A549 (cell line): ENCODE measurements around the gene SYCE3. TPM values are rescaled to one million over a fixed set of nuclear protein-coding genes. Genes with fewer than 3 reads are reported as not detected.

Experiments
- ATAC-seq, 2 experiments: fragments of 200-7000 bp in 1 of 2; fragments of >200 bp in 1 of 2; cut with Nextera tagmentation in 1 of 2; cut with Tn5 transposase in 1 of 2; 3 replicates each; pipeline versions ENCODE4 v1.8.0 to v1.9.1; 2018 to 2020; ENCODE audit warnings: mild to moderate bottlenecking in 1 of 2, moderate library complexity in 1 of 2
- CTCF ChIA-PET: fragments of 300-600 bp; sonication (Branson Sonifier 250); formaldehyde crosslinking; extraction: SDS; loops from one replicate; lab custom pipeline; 2021; ENCODE audit warnings: antibody characterized with exemption, inconsistent platforms; lab: Yijun Ruan, JAX
- POLR2A ChIA-PET: fragments of 350-600 bp; formaldehyde crosslinking; extraction: SDS; loops from one replicate; lab custom pipeline; 2021; ENCODE audit warnings: antibody characterized with exemption, inconsistent platforms; lab: Yijun Ruan, JAX
- DNase-seq, 2 experiments: peaks; one replicate each; pipeline versions ENCODE4 v3.0.0 to v3.0.0-alpha.2; 2011 to 2016; ENCODE audit warnings: low read depth in 1 of 2, low spot score in 1 of 2
- FAIRE-seq: peaks from 2 replicates; lab custom pipeline; 2011; peaks lifted over from hg19 to GRCh38; lab: Jason Lieb, UNC
- H3K27ac ChIP-seq, 2 experiments: fragments of >200 bp; sonication (Bioruptor Twin); formaldehyde crosslinking; 3 replicates each; pipeline ENCODE4 v1.5.1; 2016 to 2017
- H3K4me1 ChIP-seq: fragments of >200 bp; sonication (Bioruptor Twin); formaldehyde crosslinking; 3 replicates; pipeline ENCODE4 v1.6.1; 2016
- H3K4me2 ChIP-seq: fragments of >200 bp; sonication (Bioruptor Twin); formaldehyde crosslinking; 3 replicates; pipeline ENCODE4 v1.6.1; 2016
- H3K4me3 ChIP-seq: fragments of >200 bp; sonication (Bioruptor Twin); formaldehyde crosslinking; 3 replicates; pipeline ENCODE4 v1.5.1; 2016
- H3K9me3 ChIP-seq: fragments of >200 bp; sonication (Bioruptor Twin); formaldehyde crosslinking; 3 replicates; pipeline ENCODE4 v1.6.1; 2016
- BHLHE40 ChIP-seq: IDR thresholded peaks from 2 replicates; pipeline ENCODE4 v1.6.1; 2012; ENCODE audit warnings: low read depth, low read length, inconsistent platforms
- CTCF ChIP-seq: fragments of >200 bp; sonication (Bioruptor Twin); formaldehyde crosslinking; IDR thresholded peaks from 3 replicates; pipeline ENCODE4 v1.5.1; 2016
- EHF ChIP-seq: fragments of 250-450 bp; sonication (Bioruptor Pico); IDR thresholded peaks from 2 replicates; pipeline ENCODE4 v1.5.0; 2020; ENCODE audit warnings: mild to moderate bottlenecking
- FOSB ChIP-seq: fragments of 250-450 bp; sonication (Bioruptor Pico); IDR thresholded peaks from 2 replicates; pipeline ENCODE4 v1.5.0; 2020; ENCODE audit warnings: mild to moderate bottlenecking, moderate library complexity
- GATA3 ChIP-seq: IDR thresholded peaks from 2 replicates; pipeline ENCODE4 v1.6.1; 2012; ENCODE audit warnings: borderline replicate concordance
- HOXB13 ChIP-seq: fragments of 250-450 bp; sonication (Bioruptor Pico); IDR thresholded peaks from 2 replicates; pipeline ENCODE4 v1.5.0; 2020; ENCODE audit warnings: low read depth, mild to moderate bottlenecking, moderate library complexity
- MAFK ChIP-seq: fragments of 450-650 bp; IDR thresholded peaks from 2 replicates; pipeline ENCODE4 v1.6.1; 2014; ENCODE audit not compliant: partially characterized antibody
- MAX ChIP-seq: IDR thresholded peaks from 2 replicates; pipeline ENCODE4 v1.6.1; 2012
- NPAS2 ChIP-seq: fragments of 250-450 bp; sonication (Bioruptor Pico); IDR thresholded peaks from 2 replicates; pipeline ENCODE4 v1.8.0; 2022; ENCODE audit warnings: mild to moderate bottlenecking, moderate library complexity, borderline replicate concordance
- POLR2A ChIP-seq: IDR thresholded peaks from 2 replicates; pipeline ENCODE4 v1.6.1; 2012; ENCODE audit warnings: mild to moderate bottlenecking, low read length
- POLR2AphosphoS2 ChIP-seq: conservative IDR thresholded peaks from 2 replicates; pipeline ENCODE4 v1.6.1; 2012; ENCODE audit warnings: low read length, improper control_type of control experiment, inconsistent platforms
- RARB ChIP-seq: fragments of 250-450 bp; sonication (Bioruptor Pico); IDR thresholded peaks from 2 replicates; pipeline ENCODE4 v1.8.0; 2021; ENCODE audit warnings: mild to moderate bottlenecking, moderate library complexity
- RCOR1 ChIP-seq: fragments of 150-350 bp; IDR thresholded peaks from 2 replicates; pipeline ENCODE4 v1.6.1; 2014; ENCODE audit warnings: antibody characterized with exemption, low read length, low read depth
- REST ChIP-seq: fragments of 200-600 bp; sonication (generic); IDR thresholded peaks from 2 replicates; pipeline ENCODE4 v1.6.1; 2016; ENCODE audit warnings: antibody characterized with exemption, mild to moderate bottlenecking, moderate library complexity
- RFX5 ChIP-seq: fragments of 450-650 bp; IDR thresholded peaks from 2 replicates; pipeline ENCODE4 v1.7.1; 2014; ENCODE audit warnings: antibody characterized with exemption, mild to moderate bottlenecking, moderate library complexity
- SMC3 ChIP-seq: fragments of >200 bp; sonication (Bioruptor Twin); formaldehyde crosslinking; IDR thresholded peaks from 3 replicates; pipeline ENCODE4 v1.6.1; 2018; ENCODE audit warnings: inconsistent platforms
- TP53 ChIP-seq: fragments of 250-450 bp; sonication (Bioruptor Pico); IDR thresholded peaks from 2 replicates; pipeline ENCODE4 v1.5.0; 2021; ENCODE audit warnings: mild to moderate bottlenecking, moderate library complexity
- USF2 ChIP-seq: fragments of 450-650 bp; IDR thresholded peaks from 2 replicates; pipeline ENCODE4 v1.6.1; 2014; ENCODE audit warnings: antibody characterized with exemption
- ZC3H11A ChIP-seq: fragments of 450-650 bp; IDR thresholded peaks from 2 replicates; pipeline ENCODE4 v1.6.1; 2014; ENCODE audit warnings: antibody characterized with exemption, mild to moderate bottlenecking
- ZSCAN20 ChIP-seq: fragments of 250-450 bp; sonication (Bioruptor Pico); IDR thresholded peaks from 2 replicates; pipeline ENCODE4 v1.8.0; 2022; ENCODE audit warnings: mild to moderate bottlenecking, moderate library complexity
- WGBS: methylation state at CpG from one replicate; pipeline ENCODE4 v1.1.6; 2017; ENCODE audit errors: missing lambda C conversion rate; 5-methylcytosine and 5-hydroxymethylcytosine counted together
- polyA plus RNA-seq, 4 experiments: library from polyadenylated mRNA; depleted of rRNA in 3 of 4; stranded (reverse); fragments of >200 nt; fragmentation: RNase III in 1 of 4; extraction: RNeasy Plus Mini Kit Qiagen cat#74134 plus additional on column Dnase treatment in 1 of 4; gene quantifications; 2 replicates in 3 of 4; 3 replicates in 1 of 4; pipeline ENCODE4 v1.2.3, GENCODE V29; 2011 to 2017

SYCE3 gene
- polyA plus RNA-seq, 2 of the 4 experiments (the other 2 are of a cell fraction) = 0.45 to 0.59 TPM

- no peak for TF ChIP-seq CTCF
- POLR2A ChIA-PET = no interaction called here
- peaks cover 4% of the 10 kb centered on the region; the same call in 1 of the 3 replicates for H3K4me1 ChIP-seq
- no peak overlapping the region for H3K4me3 ChIP-seq
- no peak overlapping the region for H3K4me2 ChIP-seq
- H3K27ac ChIP-seq = no peak overlapping the region
- no peak for DNase-seq
- no peak for ATAC-seq
- WGBS = no CpG with 5 or more reads among the region's 20 CpGs
- no peak for FAIRE-seq
- CTCF ChIA-PET = interaction anchor here (0.6 kb wide), 1 partner anchor 14 kb away, joined by 3 read pairs; no protein-coding TSS in a partner anchor
- H3K9me3 ChIP-seq = no peaks in the 10 kb centered on the region
Observed at GRCh38 chr22:50605613-50606074, 42.9 kb upstream of the SYCE3 start.

- no peak overlapping the region for H3K4me2 ChIP-seq
- ChIA-PET CTCF (no interaction called here), POLR2A (no interaction called here)
- no peak overlapping the region for H3K4me3 ChIP-seq
- TF ChIP-seq CTCF = no peak
- no peak for TF ChIP-seq MAX
- TF ChIP-seq FOSB (CRISPR knock-in tag) = no peak
- no peak for TF ChIP-seq ZSCAN20 (CRISPR knock-in tag)
- TF ChIP-seq SMC3 = no peak
- no peak for TF ChIP-seq BHLHE40
- TF ChIP-seq TP53 = no peak
- no peak for TF ChIP-seq GATA3
- TF ChIP-seq POLR2AphosphoS2 = no peak
- no peak for TF ChIP-seq HOXB13 (CRISPR knock-in tag)
- TF ChIP-seq RFX5 = no peak
- no peak for TF ChIP-seq EHF (CRISPR knock-in tag)
- TF ChIP-seq MAFK = no peak
- TF ChIP-seq RCOR1 = no peak
- no peak for TF ChIP-seq USF2
- no peak for TF ChIP-seq NPAS2 (CRISPR knock-in tag)
- no peak for TF ChIP-seq REST
- no peak for TF ChIP-seq RARB
- TF ChIP-seq ZC3H11A = no peak
- no peak for TF ChIP-seq POLR2A
- H3K9me3 ChIP-seq = no peaks in the 10 kb centered on the region
- DNase-seq = no peak
- FAIRE-seq = no peak
- no peak overlapping the region for H3K27ac ChIP-seq
- WGBS = 84% methylated on average over 15 of the region's 23 CpGs
- H3K4me1 ChIP-seq = peaks cover 4% of the 10 kb centered on the region; the same call in 1 of the 3 replicates
- ATAC-seq = no peak
Observed at GRCh38 chr22:50605002-50605612, 42.4 kb upstream of the SYCE3 start.
